ENCODE data around the gene SH3D19.
"Not testable (repeated sequence)": the region's sequence is repeated elsewhere in the genome, so short reads cannot be mapped to it uniquely, and the experiment has no call there.

Gene SH3D19

DNA sequence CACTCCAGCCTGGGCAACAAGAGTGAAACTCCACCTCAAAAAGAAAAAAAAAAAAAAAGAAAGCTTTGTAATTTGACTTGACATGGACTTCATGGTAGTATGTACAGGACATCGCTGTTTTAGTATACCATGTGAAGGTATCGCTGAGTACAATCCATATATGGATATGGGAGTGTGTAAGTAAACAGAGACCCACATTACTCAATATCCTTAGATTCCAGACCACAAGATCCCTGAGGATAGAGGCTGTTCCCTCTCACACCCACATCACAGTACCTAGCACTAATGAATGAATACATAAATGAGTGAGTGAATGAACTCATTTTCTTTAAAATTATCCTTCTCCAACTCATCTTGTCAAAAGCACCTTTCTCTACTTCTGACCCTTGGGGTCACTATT, 234.4 kb downstream of the SH3D19 start:
- no peak for DNase-seq

DNA sequence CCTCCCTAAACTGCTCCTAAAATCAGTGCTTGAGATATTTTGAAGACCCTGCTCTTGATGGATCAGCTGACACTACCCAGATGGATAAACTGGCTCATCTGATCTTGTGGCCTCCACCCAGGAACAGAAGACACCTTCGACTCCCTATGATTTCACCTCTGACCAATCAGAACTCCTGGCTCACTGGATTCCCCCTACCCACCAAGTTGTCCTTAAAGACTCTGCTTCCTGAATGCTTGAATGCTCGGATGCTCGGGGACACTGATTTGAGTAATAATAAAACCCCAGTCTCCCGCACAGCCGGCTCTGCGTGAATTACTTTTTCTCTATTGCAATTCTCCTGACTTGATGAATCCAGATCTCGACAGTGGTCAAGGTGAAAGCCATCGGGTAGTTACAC, 237.9 kb downstream of the SH3D19 start:
- no peak for DNase-seq

DNA sequence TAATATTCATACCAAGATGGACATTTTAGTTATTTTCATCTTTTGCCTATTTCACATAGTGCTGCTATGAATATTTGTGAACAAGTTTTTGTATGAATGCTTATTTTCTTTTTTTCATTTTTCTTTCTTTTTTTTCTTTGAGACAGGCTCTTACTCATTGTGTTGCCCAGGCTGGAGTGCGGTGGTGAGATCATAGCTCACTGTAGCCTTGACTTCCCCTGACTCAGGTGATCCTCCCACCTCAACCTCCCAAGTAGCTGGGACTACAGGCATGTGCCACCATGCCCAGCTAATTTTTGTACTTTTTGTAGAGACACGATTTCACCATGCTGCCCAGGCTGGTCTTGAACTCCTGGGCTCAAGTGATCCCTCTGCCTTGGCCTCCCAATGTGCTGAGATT, 247.4 kb downstream of the SH3D19 start:
- DNase-seq: not testable (repeated sequence)

DNA sequence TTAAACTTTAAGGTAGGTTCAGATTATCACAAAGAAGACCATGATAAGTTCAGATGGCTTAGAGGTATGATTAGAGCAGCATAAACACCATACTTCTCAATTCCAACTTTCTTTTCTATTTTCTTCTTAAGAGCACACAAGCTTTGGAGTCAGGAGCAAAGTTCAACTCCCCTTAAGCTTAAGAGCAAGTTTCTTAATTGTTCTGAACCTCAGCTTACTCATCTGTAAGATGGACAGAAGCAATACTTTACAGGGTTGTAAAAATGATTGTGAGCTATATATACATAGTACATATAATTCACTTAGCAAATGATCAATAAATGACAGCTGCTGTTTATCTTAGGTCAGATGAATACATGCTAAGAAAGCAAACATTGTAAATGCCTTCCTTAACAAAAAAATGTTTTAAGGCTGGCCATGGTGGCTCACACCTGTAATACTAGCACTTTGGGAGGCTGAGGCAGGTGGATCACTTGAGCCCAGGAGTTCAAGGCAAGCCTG, 250.9 kb downstream of the SH3D19 start:
- no peak for DNase-seq
